T-helper 1 cell treated with Interleukin-12 subunit alpha and Interleukin-12 subunit beta and Interleukin-4 antibody, amounts not matched to agents 30 ng/mL and 1 ng/mL, for 36 hours (primary cell): ENCODE data around the gene ADGRB2. TPM values are rescaled to one million over a fixed set of nuclear protein-coding genes. Genes with fewer than 3 reads are reported as not detected.

Experiments
- intact Hi-C: fragments of 100-400 bp; cut with micrococcal nuclease; formaldehyde crosslinking; loops from one replicate; pipeline ENCODE4 v1.15.1; 2024
- total RNA-seq: library from RNA; stranded (reverse); gene quantifications from 2 replicates; pipeline ENCODE4 v1.2.3, GENCODE V29; 2022

Gene ADGRB2
- total RNA-seq, 1 donor from 2014 or later: 0.39 TPM

GRCh38 chr1:31685795-31686194 is 78.3 kb downstream of the ADGRB2 start:
- intact Hi-C loops: no loop called here

GRCh38 chr1:31683997-31684396 is 80.1 kb downstream of the ADGRB2 start:
- intact Hi-C loops: no loop called here

- intact Hi-C loops: no loop called here
Observed at GRCh38 chr1:31681415-31681814, 82.7 kb downstream of the ADGRB2 start.

DNA sequence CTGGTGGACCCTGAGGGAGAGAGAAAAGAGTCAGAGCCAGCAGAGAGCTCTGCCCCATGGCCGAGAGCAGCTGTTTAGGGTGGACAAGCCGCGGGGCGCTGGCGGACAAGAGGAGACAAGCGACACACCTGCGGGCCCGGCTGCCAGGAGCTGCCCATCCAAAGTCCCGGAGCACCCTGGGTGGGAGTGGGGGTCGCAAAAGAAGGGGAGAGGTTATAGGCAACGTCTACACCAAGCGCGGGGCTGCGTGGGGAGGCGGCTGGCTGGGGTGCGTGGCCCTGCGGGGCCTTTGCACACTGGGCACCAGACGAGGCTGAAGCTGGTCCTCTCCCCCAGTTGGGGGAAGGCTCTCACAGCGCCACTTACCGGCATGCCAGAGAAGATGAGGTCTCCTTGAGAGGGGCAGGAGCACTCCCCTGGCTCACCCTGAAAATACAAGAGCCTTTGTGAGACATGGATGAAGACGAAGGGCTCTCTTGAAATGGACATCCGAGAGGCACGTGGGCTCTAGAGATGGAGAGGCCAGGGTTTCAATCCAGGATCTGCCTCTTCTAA is 84.4 kb downstream of the ADGRB2 start:
- intact Hi-C loops: no loop called here

DNA sequence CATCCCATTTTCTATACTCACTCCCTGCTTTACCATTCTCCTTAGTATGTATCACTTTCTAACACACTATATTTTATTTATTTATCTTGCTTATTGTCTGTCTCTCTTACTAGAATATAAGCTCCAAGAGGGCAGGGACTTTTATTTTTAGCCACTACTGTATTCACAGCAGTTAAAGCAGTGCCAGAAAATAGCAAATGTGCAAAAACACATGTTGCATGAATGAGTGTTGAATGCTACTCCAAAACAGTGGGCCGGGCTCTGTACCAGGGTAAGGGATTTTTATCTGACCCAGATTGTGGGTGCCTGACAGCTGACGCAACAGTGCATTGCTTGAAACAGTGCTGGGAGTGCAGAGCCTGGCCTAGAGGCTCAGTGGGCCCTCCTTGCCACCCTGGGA is 85.0 kb downstream of the ADGRB2 start:
- intact Hi-C loops: no loop called here

DNA sequence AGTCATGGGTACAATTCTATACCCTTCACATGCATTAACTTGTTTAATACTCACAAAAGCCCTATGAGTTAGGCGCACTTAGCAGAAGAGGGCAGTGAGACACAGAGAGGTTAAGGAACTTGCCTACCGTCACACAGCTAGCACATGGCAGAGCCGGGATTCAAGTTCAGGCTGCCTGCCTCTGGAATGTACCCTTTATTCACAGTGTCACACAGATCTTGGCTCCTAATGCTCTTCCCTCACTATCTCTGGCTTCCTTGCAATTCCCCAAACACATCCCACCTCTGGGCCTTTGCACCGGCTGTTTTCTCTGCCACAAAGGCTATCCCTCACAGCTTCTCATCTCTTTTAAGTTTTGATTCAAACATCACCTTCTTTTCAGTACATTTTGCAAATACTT is 85.5 kb downstream of the ADGRB2 start:
- intact Hi-C loops: no loop called here

DNA sequence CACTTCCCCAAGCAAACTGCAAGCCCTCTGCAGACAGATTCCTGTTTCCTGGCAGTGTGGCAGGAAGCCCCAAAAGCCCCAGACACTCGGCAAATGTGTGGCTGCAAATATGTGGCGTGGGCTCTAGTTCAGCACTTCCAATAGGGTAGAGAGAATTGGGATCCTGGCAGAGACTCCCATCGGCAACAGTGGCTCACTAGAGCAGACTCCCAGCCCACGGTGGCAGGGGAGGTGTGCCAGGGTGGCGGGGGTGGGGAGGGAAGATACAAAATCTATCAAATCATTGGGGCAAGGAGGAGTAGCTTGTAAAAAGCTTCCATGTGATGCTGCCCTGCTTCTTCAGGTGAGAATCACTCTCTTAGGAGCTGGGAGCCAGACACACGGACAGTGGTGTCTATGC is 86.2 kb downstream of the ADGRB2 start:
- intact Hi-C loops: no loop called here

- intact Hi-C loops: no loop called here
Observed at GRCh38 chr1:31677401-31677800, 86.7 kb downstream of the ADGRB2 start.

Other genes starting within 250 kb of the ADGRB2 start
- not detected in 2 replicates for gene TINAGL1, start 187.8 kb downstream of the ADGRB2 start, total RNA-seq
- not detected in 2 replicates for gene HCRTR1, start 146.7 kb downstream of the ADGRB2 start, total RNA-seq
- 52.5 and 53.3 TPM in 2 replicates for gene PEF1, start 119.5 kb downstream of the ADGRB2 start, total RNA-seq
- 0.42 and 0.44 TPM in 2 replicates for gene COL16A1, start 60.3 kb downstream of the ADGRB2 start, total RNA-seq
- not detected in 2 replicates for gene SPOCD1, start 51.7 kb upstream of the ADGRB2 start, total RNA-seq
- 572 and 600 TPM in 2 replicates for gene PTP4A2, start 174.0 kb upstream of the ADGRB2 start, total RNA-seq
- 154 and 158 TPM in 2 replicates for gene KHDRBS1, start 249.5 kb upstream of the ADGRB2 start, total RNA-seq